Psoas muscle (tissue), 8 donors: Measurements from ENCODE around the gene VGLL4. TPM values are rescaled to one million over a fixed set of nuclear protein-coding genes. Genes with fewer than 3 reads are reported as not detected.

Experiments used
- ATAC-seq, 4 donors: fragments of 200-7000 bp; cut with Tn5 transposase; one replicate each; pipeline ENCODE4 v1.9.1; 2020; ENCODE audit warnings: moderate library complexity in 3 of 4, mild to moderate bottlenecking in 2 of 4
- DNase-seq, 2 donors: peaks; one replicate each; pipeline ENCODE4 v3.0.0-alpha.2; 2020
- H3K27ac ChIP-seq: fragments of 200-600 bp; one replicate; pipeline ENCODE4 v1.8.0; 2022
- H3K27me3 ChIP-seq, 3 donors: fragments of 200-600 bp in 1 of 3; one replicate each; pipeline versions ENCODE4 v1.6.1 to v1.8.0; 2013 to 2022; ENCODE audit warnings: low read length in 2 of 3, mild to moderate bottlenecking in 2 of 3, moderate library complexity in 1 of 3; ENCODE audit not compliant: insufficient read depth in 3 of 3
- H3K36me3 ChIP-seq, 2 donors: fragments of 200-600 bp in 1 of 2; one replicate each; pipeline versions ENCODE4 v1.6.1 to v1.8.0; 2013 to 2022; ENCODE audit warnings: low read depth in 1 of 2, mild to moderate bottlenecking in 1 of 2, moderate library complexity in 1 of 2; ENCODE audit not compliant: insufficient read depth in 1 of 2
- H3K4me1 ChIP-seq: fragments of 200-600 bp; one replicate; pipeline ENCODE4 v1.8.0; 2022
- H3K4me3 ChIP-seq: fragments of 200-600 bp; one replicate; pipeline ENCODE4 v1.8.0; 2022; ENCODE audit warnings: mild to moderate bottlenecking
- H3K9me3 ChIP-seq: fragments of 200-600 bp; one replicate; pipeline ENCODE4 v1.8.0; 2022
- CTCF ChIP-seq: fragments of 200-600 bp; IDR thresholded peaks from one replicate; pipeline ENCODE4 v1.8.0; 2022; ENCODE audit warnings: antibody characterized with exemption
- WGBS, 3 donors: extraction: QIAGEN DNeasy Blood & Tissue Kit; methylation state at CpG; one replicate each; pipeline versions ENCODE4 v1.1.6 to v1.1.7; 2013; 5-methylcytosine and 5-hydroxymethylcytosine counted together
- intact Hi-C, 2 donors: fragments of 100-400 bp; cut with DNase I; formaldehyde crosslinking; loops; one replicate each; pipeline versions ENCODE4 v1.11.0 to v1.14.2; 2022
- polyA plus RNA-seq, 3 donors: library from polyadenylated mRNA; stranded (reverse); fragments of 200-250 nt; gene quantifications; one replicate each; pipeline ENCODE4 v1.2.3, GENCODE V29; 2013
- total RNA-seq, 4 donors: library from RNA; stranded (reverse); fragmentation: NEBNext Ultra II Directional in 2 of 4; extraction: Animal tissue kit (Norgen Biotek cat#: 25700) in 2 of 4; gene quantifications; one replicate each; pipeline versions ENCODE4 v1.2.1 to v1.2.4, GENCODE V29; 2021 to 2023
- donor health status: healthy with polysubstance abuse.
- donor health status: DM: no; HTN: no; CAD: no; lungs with moderate emphysema.
- donor health status: Bipolar disorder and iron deficiency.
- donor health status: healthy.
- donor health status: DM: yes; HTN: yes; CAD: no.
- donor health status: DM: no; HTN: no; CAD: no.
- donor health status: DM: no; HTN: no; CAD: no.
- donor health status: DM: yes; HTN: yes; CAD: no.

VGLL4 gene
- total and polyA plus RNA-seq, 7 donors, result 8.0 to 14.8 (median 11.7) TPM

DNA sequence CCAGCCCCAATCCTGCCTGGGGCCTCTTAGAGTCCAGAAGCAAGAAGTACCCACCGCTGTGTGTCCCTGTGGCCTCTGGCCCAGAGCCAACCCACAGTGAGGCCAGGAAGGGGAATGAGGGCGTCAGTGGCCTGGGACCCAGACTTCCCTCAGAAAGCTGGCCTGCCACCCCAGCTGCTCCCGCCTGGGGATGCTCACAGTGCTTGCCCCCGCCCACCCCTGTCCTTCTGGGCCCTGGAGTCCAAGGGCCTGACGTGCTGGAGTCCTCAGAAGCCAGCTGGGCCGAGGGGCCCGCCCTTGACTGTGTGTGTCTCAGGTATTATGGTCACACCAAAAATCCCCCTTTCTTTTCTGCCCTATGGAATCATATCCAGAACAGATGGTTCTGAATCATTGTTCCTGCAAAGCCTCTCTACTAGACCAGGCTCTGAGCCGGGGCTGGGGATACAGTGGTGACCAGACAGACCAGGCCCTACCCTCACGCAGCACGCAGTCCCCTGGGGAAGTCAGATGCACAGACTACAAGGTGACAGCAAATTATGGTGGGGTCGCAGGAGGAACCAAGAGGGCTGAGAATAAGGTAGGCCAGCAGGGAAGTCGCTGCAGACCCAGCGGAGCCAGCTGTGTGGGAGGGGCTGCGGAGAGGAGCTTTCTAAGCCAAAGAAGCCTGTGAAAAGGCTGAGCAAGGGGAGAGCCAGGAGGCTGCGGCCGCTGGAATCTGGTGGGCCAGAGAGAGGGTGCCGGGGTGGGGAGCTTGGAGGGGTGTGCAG lies 99.1 kb downstream of the VGLL4 start:
- no peak overlapping the region for H3K4me3 ChIP-seq
- intact Hi-C loops, result no loop called here

GRCh38 chr3:11543948-11544387 lies 99.7 kb downstream of the VGLL4 start:
- H3K9me3 ChIP-seq, result no peaks in the 10 kb centered on the region
- H3K4me1 ChIP-seq, result peaks cover 6% of the 10 kb centered on the region
- DNase-seq, result no peak
- H3K27me3 ChIP-seq, result no peaks in the 10 kb centered on the region
- H3K27ac ChIP-seq, result no peak overlapping the region
- H3K36me3 ChIP-seq, result no peaks in the 10 kb centered on the region
- intact Hi-C loops, result no loop called here
- 91 to 96% (median 95%) methylated on average over 6 of the region's 6 CpGs for WGBS, 3 donors
- ATAC-seq, result no peak
- no peak for TF ChIP-seq CTCF
- no peak overlapping the region for H3K4me3 ChIP-seq

More for the DNA sequence above, 99.1 kb downstream of the VGLL4 start:
- H3K4me1 ChIP-seq, result peaks cover 10% of the 10 kb centered on the region
- no peak for TF ChIP-seq CTCF
- H3K27me3 ChIP-seq, result no peaks in the 10 kb centered on the region
- WGBS, 3 donors, result 69 to 78% (median 75%) methylated on average over 15 to 17 of the region's 17 CpGs
- peak in 1 of 2 donors; percentile 62 for DNase-seq
- no peaks in the 10 kb centered on the region for H3K9me3 ChIP-seq
- peak in 3 of 4 donors; percentile 10 to 24 (median 18) for ATAC-seq
- no peaks in the 10 kb centered on the region for H3K36me3 ChIP-seq
- no peak overlapping the region for H3K27ac ChIP-seq

- peaks cover under 1% of the 10 kb centered on the region for H3K4me1 ChIP-seq
- H3K9me3 ChIP-seq, result no peaks in the 10 kb centered on the region
- intact Hi-C loops, result no loop called here
- no peaks in the 10 kb centered on the region for H3K27me3 ChIP-seq
- H3K27ac ChIP-seq, result no peak overlapping the region
- no peak for DNase-seq
- WGBS, 3 donors, result 94 to 95% (median 95%) methylated on average over 19 of the region's 19 CpGs
- no peak for TF ChIP-seq CTCF
- ATAC-seq, result no peak
- no peaks in the 10 kb centered on the region for H3K36me3 ChIP-seq
- H3K4me3 ChIP-seq, result no peak overlapping the region
Observed at GRCh38 chr3:11543141-11543947, 100.4 kb downstream of the VGLL4 start.

DNA sequence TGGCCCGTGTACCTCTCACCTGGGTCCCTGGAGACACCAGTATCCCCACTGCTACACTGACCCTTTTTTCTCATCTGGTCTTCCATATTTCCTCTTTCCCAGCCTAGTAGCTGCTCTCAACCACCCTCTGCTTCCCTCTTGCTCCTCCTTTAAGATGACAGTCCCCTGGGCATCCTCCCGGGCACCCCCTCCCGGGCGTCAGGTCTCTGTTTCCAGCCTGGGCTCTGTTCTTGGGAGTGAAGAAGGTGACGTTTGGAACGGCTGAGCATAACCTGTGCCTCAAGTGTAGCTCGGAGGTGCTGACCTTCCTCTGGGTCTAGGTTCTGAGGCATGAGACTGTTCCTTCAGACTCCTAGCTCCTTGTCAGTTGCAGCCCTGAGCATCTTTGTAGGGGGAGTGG lies 101.2 kb downstream of the VGLL4 start:
- Histone ChIP-seq H3K36me3 (no peaks in the 10 kb centered on the region), H3K9me3 (no peaks in the 10 kb centered on the region), H3K27ac (no peak overlapping the region), H3K27me3 (no peaks in the 10 kb centered on the region), H3K4me1 (no peaks in the 10 kb centered on the region), H3K4me3 (no peak overlapping the region)
- DNase-seq (no peak), ATAC-seq (no peak)
- 87 to 91% (median 89%) methylated on average over 7 of the region's 7 CpGs for WGBS, 3 donors
- intact Hi-C loops, result no loop called here
- TF ChIP-seq CTCF, result no peak
